Dedifferentiated amniotic fluid mesenchymal stem cell (primary cell): Measurements from ENCODE around the gene ZNF331.
"Not testable (repeated sequence)": the region's sequence is repeated elsewhere in the genome, so short reads cannot be mapped to it uniquely, and the experiment has no call there.

ENCODE experiments used
- DNase-seq: peaks from one replicate; pipeline ENCODE4 v3.0.0-alpha.2; 2016; ENCODE audit errors: extremely low spot score

ZNF331 gene

DNA sequence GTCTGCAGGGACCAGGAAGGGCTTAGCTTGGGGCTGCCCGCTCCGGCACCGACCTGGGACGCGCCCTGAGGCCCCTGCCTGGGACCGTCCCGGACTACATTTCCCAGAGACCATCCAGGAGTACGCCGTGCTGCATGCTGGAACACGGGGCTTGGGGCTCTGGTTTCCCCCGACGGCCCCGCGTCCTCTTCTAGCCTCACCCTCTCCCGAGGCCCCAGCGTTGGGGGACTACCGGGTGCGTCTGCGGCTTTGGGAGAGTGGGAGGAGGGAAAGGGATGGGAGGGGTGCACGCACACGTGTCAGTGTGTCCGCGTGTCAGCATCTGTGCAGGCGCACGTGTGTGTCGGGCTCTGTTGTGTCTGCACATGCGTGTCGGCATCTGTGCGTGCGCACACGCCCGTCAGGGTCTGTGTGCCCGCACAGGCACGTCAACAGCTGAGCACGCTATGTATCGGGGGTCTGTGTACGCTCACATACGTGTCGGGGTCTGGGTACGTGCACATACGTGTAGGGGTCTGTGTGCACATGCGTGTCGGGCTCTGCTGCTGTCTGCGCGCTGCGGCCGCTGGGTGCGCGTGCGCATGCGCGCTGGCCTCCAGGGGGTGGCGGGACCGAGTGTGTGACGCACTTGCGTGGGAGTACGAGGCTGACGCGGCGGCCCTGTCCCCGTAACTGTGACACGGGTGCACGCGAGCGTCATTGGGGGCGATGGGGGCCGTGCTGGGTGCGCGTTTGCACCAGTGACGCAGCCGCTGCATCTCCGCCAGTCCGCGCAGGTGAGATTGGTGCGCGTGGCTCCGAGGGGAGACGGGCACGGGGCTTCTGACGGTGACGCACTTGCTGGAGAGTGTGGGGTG, at the start of gene ZNF331:
Gene ZNF331 (plus strand): TSS at position 625 of the 857 bp plus-strand sequence. CDS start 31,232 bp downstream, outside the sequence.
- DNase-seq, result peak; percentile 46

DNA sequence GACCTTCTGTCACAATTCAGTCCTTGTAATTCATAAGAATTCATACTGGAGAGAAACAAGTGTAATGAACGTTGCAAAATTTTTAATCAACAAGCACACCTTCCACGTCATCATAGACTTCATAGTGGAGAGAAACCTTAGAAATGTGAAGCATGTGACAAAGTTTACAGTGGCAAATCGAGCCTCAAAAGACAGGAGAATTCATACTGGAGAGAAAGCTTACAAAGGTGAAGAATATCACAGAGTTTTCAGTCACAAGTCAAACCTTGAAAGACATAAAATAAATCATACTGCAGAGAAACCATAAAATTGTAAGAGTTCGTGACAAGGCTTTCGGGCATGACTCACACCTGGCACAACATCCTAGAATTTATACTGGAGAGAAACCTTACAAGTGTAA, 45.8 kb upstream of the ZNF331 start:
- no peak for DNase-seq

DNA sequence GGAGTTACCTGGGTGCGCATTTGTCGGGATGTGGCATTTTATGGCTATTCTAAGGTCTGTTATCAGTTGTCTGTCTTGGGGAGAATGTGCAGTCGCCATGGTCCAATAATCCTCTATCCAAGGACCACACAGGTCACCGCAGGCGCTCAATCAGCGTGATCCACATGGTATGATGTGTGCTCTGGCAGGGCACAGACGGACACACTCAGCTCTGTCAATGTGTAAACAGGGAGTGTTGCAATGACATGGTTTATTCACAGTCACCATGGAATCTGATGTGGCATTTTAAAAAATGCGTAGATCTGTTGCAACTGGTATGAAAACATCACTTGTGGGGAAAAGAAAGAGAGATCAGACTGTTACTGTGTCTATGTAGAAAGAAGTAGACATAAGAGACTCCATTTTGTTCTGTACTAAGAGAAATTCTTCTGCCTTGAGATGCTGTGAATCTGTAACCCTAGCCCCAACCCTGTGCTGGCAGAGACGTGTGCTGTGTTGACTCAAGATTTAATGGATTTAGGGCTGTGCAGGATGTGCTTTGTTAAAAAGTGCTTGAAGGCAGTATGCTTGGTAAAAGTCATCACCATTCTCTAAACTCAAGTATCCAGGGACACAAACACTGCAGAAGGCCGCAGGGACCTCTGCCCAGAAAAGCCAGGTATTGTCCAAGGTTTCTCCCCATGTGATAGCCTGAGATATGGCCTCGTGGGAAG, 40.5 kb upstream of the ZNF331 start:
- DNase-seq, result not testable (repeated sequence)

- not testable (repeated sequence) for DNase-seq
Measured at GRCh38 chr19:53498024-53498395, 39.9 kb upstream of the ZNF331 start.

DNA sequence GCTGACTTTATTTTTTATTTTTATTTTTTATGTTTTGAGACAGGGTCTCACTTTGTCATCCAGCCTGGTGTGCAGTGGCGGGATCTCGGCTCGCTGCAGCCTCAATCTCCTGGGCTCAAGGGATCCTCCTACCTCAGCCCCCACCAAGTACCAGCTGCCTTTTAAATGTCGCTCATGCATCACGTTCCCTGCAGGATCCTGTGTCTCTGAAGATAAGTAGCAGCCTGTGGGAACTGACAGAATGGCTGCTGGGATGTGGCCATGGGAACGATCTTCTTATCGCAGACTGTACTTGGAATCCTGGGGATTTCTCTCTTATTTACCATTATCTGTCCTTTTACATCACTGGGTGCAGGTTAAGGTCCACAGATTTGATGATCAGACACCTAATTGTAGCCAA, 34.8 kb upstream of the ZNF331 start:
- DNase-seq, result not testable (repeated sequence)

DNA sequence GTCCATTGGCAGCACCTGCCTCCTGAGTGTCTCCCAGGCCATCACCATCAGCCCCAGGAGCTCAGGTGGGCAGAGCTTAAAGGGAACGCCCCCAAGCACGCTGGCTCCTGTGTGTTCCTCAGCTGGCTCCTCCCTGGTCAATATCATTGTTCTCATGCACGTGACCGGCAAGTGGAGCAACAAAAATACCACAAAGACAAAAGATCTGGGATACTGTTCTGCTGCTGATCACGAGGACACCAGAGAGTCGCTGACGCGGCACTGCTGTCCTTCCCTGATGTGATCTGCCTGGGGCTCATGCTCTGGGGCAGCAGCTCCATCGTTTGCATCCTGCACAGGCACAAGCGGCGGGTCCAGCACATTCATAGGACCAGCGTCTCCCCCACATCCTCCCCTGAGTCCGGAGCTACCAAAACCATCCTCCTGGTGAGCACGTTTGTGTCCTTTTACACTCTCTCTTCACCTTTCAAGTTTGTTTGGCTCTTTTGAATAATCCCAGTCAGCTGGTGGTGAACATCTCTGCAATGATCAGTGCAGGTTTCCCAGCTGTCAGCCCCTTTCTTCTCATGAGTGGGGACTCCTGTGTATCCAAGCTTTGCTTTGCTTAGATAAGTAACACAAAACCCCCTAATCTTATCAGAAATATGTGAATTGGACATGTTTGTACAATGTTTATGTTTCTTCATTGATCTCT, 34.1 kb upstream of the ZNF331 start:
- not testable (repeated sequence) for DNase-seq

GRCh38 chr19:53504365-53504703, 33.6 kb upstream of the ZNF331 start:
- not testable (repeated sequence) for DNase-seq

DNA sequence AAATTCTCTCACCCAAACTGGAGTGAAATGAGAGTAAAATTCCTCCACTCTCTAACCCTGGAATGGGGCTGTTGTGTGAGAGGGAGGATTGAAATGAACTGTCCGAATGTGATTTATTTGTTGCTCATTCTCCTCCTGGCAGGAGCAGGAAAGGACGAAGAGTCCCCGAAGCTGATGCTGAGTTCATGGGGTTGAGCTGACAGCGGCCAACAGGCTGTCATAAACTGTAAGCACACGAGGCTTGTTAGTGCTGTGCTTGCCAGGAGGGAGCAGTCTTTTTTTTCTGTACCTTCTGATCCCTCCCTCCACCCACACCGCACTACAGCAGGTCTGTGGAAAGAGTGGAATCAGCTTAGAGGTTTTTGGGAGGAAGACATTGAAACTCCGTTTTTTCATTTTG, 33.1 kb upstream of the ZNF331 start:
- no peak for DNase-seq

GRCh38 chr19:53506728-53507127, 31.2 kb upstream of the ZNF331 start:
- no peak for DNase-seq

DNA sequence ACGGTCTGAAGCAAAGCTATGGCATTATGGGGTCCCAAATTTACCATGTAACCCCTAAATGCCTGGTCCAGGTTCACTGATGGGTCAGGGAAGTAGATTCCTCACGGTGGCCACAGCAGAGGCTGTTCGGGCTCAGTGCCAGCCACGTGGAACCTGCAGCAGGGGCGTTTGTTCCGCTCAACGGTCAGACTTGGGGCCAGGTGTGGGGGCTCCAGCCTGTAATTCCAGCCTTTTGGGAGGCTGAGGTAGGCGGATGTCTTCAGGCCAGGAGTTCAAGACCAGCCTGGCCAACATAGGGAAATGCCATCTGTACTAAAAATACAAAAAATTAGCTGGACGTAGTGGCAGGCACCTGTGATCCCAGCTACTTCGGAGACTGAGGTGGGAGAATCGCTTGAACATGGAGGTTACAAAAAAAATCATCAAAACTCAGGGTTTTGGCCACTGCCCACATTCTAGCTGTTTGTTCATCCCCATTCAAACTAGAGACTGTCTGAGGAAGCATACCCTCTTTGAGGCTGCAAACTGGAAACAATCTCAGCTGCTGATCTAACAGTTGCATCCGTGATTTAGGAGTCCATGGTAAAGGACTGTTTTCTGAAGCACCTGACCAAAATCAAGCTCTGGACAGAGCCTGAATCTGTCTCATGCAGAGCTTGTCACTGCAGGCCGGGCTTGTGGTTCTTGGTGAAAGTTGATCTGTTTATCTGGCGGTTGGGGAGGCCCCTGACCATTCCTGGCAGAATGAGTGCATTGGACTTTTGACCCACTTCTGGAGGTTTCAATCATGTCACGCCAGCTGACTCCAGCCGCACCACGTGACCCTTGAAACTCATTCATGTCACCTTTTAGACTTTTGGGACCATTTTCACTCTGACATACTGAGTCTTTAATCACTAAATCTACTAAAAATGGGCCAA, 30.2 kb upstream of the ZNF331 start:
- no peak for DNase-seq

- DNase-seq, result no peak
Measured at GRCh38 chr19:53509443-53509842, 28.5 kb upstream of the ZNF331 start.

DNA sequence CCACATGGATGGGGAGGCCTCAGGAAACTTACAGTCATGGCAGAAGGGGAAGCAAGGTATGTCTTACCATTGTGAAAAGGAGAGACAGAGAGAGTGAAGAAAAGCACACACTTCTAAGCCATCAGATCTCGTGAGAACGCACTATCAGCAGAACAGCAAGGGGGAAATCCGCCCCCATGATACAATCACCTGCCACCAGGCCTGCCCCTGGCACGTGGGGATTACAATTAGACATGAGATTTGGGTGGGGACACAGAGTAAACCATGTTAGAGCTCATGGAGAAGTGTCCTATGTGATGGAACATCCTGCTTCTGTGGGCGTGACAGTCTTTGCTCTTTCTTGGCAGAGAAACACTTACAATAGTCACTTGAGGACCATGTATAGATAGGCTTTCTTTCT, 28.1 kb upstream of the ZNF331 start:
- DNase-seq, result no peak

- no peak for DNase-seq
Measured at GRCh38 chr19:53511357-53511756, 26.6 kb upstream of the ZNF331 start.

DNA sequence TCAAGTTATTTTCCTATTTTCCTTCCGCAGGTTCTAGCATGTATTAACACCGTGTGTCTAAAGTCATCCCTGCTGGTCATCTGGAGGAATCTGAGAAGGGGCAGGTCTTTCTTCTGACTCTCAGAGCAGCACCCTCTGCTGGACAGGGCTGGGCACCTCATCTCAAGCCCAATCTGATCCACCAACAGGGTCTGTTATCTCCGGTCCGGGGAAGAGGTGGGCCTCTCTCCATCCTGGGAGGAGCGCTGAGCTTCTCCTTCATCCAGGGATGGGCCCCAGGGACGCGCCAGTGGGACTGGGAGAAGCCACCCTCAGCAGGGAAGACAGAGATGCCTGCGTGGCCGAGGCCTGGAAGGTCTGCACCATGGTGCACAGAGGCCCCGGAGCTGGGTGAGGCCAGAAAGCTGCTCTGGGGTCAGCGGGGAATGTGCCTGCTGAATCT, 26.0 kb upstream of the ZNF331 start:
- DNase-seq, result peak; percentile 42

- DNase-seq, result not testable (repeated sequence)
Measured at GRCh38 chr19:53515047-53515446, 22.9 kb upstream of the ZNF331 start.

- DNase-seq, result no peak
Measured at GRCh38 chr19:53517114-53517741, 20.7 kb upstream of the ZNF331 start.

DNA sequence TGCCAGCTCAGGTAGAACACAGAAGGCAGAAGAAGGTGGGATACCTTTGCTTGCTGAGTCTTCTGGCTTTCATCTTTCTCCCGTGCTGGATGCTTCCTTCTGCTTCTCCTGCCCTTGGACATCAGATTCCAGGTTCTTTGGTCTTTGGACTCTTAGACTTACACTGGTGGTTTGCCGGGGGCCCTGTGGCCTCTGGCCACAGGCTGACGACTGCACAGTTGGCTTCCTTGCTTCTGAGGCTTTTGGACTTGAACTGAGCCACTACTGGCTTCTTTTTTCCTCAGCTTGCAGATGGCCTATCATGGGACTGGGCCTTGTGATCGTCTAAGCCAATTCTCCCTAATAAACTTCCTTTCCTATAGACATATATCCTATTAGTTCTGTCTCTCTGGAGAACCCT, 19.8 kb upstream of the ZNF331 start:
- no peak for DNase-seq

GRCh38 chr19:53518716-53519115, 19.2 kb upstream of the ZNF331 start:
- no peak for DNase-seq

- DNase-seq, result no peak
Measured at GRCh38 chr19:53519446-53519845, 18.5 kb upstream of the ZNF331 start.

- no peak for DNase-seq
Measured at GRCh38 chr19:53520163-53520546, 17.8 kb upstream of the ZNF331 start.
